ENCODE results near the gene TNNI3K.

TNNI3K gene

GRCh38 chr1:74286414-74286813 is 51.2 kb downstream of the TNNI3K start:
- H3K27ac ChIP-seq (ENCODE audit: low read length), result no peak overlapping the region
- no peak for DNase-seq (ENCODE audit: low read depth, low spot score)
- H3K9me3 ChIP-seq (ENCODE audit: control insufficient read depth, insufficient read depth, low read length), result no peaks in the 10 kb centered on the region
- H3K27me3 ChIP-seq (ENCODE audit: control insufficient read depth, insufficient read depth, low read length), result no peaks in the 10 kb centered on the region
- no peak overlapping the region for H3K4me3 ChIP-seq (ENCODE audit: low read length)
- H3K4me1 ChIP-seq (ENCODE audit: control insufficient read depth, insufficient read depth, low read length), result no peaks in the 10 kb centered on the region
- no CpG with 5 or more reads among the region's 2 CpGs for WGBS (ENCODE audit: insufficient coverage, insufficient read length)
- no peaks in the 10 kb centered on the region for H3K36me3 ChIP-seq (ENCODE audit: control insufficient read depth, insufficient read depth, low read length)

DNA sequence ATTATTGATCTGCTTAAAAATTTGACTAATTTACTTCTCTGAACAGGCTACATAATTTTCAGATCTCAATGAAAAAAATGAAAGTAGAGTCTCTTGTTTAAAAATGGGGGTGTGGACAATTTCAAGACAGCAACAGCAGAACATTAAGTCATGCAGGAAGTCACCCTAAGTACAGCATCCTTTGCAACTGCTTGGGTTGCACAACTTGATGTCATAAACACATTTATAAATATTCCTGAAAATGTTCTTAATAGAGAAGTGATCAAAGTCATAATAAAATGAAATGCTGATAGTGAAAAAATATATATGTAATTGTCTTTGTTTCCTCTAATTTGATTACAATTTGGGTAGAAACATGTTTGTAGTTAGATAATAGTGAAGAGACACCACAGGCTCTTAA is 79.3 kb downstream of the TNNI3K start:
- no peak for DNase-seq (ENCODE audit: low read depth, low spot score)
- H3K27ac ChIP-seq (ENCODE audit: low read length), result no peak overlapping the region
- H3K36me3 ChIP-seq (ENCODE audit: control insufficient read depth, insufficient read depth, low read length), result no peaks in the 10 kb centered on the region
- no peaks in the 10 kb centered on the region for H3K4me1 ChIP-seq (ENCODE audit: control insufficient read depth, insufficient read depth, low read length)
- H3K9me3 ChIP-seq (ENCODE audit: control insufficient read depth, insufficient read depth, low read length), result no peaks in the 10 kb centered on the region
- H3K4me3 ChIP-seq (ENCODE audit: low read length), result no peak overlapping the region
- no peaks in the 10 kb centered on the region for H3K27me3 ChIP-seq (ENCODE audit: control insufficient read depth, insufficient read depth, low read length)

DNA sequence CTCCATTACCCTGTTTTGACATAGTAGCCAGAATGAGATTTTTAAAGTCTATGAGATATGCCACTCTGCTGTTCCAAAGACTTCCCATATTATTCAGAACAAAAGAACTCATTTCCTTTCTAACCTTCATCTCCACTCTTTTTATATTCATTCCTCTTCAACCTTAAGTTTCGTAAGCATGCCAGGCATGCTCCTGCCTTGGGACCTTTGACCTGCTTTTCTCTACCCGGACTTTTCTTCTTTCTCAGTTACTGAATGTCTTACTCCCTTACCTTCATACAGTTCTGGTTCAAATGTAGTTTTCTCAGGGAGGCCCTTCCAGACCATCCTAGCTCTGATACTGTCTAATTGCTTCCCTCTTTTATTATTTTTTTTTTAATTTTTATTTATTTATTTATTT is 81.1 kb downstream of the TNNI3K start:
- no peak for DNase-seq (ENCODE audit: low read depth, low spot score)
- Histone ChIP-seq H3K9me3 (ENCODE audit: control insufficient read depth, insufficient read depth, low read length) (no peaks in the 10 kb centered on the region), H3K36me3 (ENCODE audit: control insufficient read depth, insufficient read depth, low read length) (no peaks in the 10 kb centered on the region), H3K27me3 (ENCODE audit: control insufficient read depth, insufficient read depth, low read length) (no peaks in the 10 kb centered on the region), H3K4me3 (ENCODE audit: low read length) (no peak overlapping the region), H3K4me1 (ENCODE audit: control insufficient read depth, insufficient read depth, low read length) (no peaks in the 10 kb centered on the region), H3K27ac (ENCODE audit: low read length) (no peak overlapping the region)
- 100% methylated on average over 1 of the region's 2 CpGs for WGBS (ENCODE audit: insufficient coverage, insufficient read length)

DNA sequence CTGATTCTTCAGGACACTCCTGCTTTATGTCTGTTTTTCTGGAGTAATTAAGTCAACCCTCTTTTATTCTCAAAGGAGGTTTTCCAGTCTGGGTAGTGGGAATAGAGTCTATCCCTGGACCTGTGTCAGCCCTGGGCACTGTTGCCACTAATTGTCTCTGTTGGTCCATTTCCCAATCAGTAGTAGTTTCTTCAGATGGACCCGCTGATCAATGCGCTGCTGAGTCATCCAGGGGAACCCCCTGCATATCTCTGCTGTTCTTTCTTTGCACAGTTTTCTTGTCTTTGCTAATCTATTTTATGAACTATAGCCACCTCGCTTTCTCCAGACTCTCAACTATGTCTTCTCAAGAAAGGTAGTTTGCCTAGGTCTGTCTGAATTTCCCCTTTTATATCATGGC is 82.5 kb downstream of the TNNI3K start:
- H3K27ac ChIP-seq (ENCODE audit: low read length), result no peak overlapping the region
- no CpG with 5 or more reads among the region's 3 CpGs for WGBS (ENCODE audit: insufficient coverage, insufficient read length)
- H3K9me3 ChIP-seq (ENCODE audit: control insufficient read depth, insufficient read depth, low read length), result no peaks in the 10 kb centered on the region
- H3K4me3 ChIP-seq (ENCODE audit: low read length), result no peak overlapping the region
- no peaks in the 10 kb centered on the region for H3K36me3 ChIP-seq (ENCODE audit: control insufficient read depth, insufficient read depth, low read length)
- H3K27me3 ChIP-seq (ENCODE audit: control insufficient read depth, insufficient read depth, low read length), result no peaks in the 10 kb centered on the region
- DNase-seq (ENCODE audit: low read depth, low spot score), result no peak
- H3K4me1 ChIP-seq (ENCODE audit: control insufficient read depth, insufficient read depth, low read length), result no peaks in the 10 kb centered on the region

DNA sequence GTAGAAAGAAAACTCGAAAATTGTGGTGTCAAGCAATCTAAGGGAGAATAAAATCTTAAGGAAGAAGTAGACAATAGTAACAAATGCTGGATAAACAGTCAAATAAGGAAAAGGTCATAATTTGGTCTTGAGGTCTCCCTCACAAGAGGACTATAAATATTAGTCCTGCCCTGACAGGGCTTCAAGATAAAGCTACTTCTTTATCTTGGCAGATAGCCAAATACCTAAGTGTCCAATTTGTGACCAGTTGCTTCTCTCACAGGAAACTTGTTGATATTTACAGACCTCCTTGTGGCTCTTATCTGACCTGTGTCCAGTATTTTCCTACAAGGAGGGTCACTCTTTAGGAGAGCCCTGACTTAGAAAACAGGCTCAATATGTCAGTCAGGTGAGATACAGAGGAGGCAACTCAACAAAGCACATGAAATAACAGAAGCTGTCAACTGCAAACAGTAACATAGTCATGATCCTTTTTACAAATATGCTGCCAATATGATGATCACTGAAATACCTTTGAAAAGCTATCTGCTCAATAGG is 88.8 kb downstream of the TNNI3K start:
- no peaks in the 10 kb centered on the region for H3K27me3 ChIP-seq (ENCODE audit: control insufficient read depth, insufficient read depth, low read length)
- no peak overlapping the region for H3K27ac ChIP-seq (ENCODE audit: low read length)
- no CpG with 5 or more reads among the region's 1 CpG for WGBS (ENCODE audit: insufficient coverage, insufficient read length)
- H3K4me3 ChIP-seq (ENCODE audit: low read length), result no peak overlapping the region
- no peaks in the 10 kb centered on the region for H3K36me3 ChIP-seq (ENCODE audit: control insufficient read depth, insufficient read depth, low read length)
- no peaks in the 10 kb centered on the region; the same call in 1 of the 2 replicates for H3K9me3 ChIP-seq (ENCODE audit: control insufficient read depth, insufficient read depth, low read length)
- no peak for DNase-seq (ENCODE audit: low read depth, low spot score)
- H3K4me1 ChIP-seq (ENCODE audit: control insufficient read depth, insufficient read depth, low read length), result no peaks in the 10 kb centered on the region

DNA sequence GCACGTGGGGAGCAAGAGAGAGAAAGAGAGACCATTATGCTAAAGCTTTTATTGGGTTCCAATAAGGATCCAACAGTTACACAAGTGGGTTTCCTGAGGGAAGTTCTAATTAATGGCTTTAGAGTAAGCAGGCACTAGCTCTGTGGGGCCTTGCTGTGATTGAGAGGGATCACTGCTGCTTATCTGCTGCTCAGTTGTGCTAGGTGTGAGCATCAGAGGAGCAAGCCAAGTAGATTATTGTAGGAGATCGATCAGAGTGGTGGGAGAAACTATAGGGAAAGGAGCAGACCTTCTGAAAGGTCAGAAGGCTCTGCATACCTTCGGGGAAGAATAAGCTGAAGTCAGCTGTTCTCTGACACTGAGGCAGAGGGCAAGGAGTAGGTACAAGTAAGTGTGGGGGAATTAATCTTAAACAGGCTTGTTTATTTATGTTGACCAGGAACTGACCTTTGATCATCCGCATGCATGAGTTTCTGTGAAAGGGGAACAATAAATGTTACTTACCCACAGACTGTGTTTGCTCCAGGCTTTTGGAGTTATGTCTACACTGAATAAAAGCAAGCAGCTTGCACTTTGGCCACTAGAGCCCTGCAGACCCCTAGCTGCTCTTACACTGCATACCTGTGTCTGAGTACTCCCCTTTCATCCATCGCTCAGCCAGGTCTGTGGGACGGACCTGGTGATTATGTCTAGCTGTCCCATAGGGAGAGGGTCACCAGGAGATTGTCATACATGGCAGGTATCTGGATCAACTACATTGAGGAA is 89.7 kb downstream of the TNNI3K start:
- Histone ChIP-seq H3K27me3 (ENCODE audit: control insufficient read depth, insufficient read depth, low read length) (no peaks in the 10 kb centered on the region), H3K4me1 (ENCODE audit: control insufficient read depth, insufficient read depth, low read length) (no peaks in the 10 kb centered on the region), H3K27ac (ENCODE audit: low read length) (no peak overlapping the region), H3K4me3 (ENCODE audit: low read length) (no peak overlapping the region), H3K36me3 (ENCODE audit: control insufficient read depth, insufficient read depth, low read length) (no peaks in the 10 kb centered on the region), H3K9me3 (ENCODE audit: control insufficient read depth, insufficient read depth, low read length) (no peaks in the 10 kb centered on the region; the same call in 1 of the 2 replicates)
- no CpG with 5 or more reads among the region's 6 CpGs for WGBS (ENCODE audit: insufficient coverage, insufficient read length)
- DNase-seq (ENCODE audit: low read depth, low spot score), result no peak

DNA sequence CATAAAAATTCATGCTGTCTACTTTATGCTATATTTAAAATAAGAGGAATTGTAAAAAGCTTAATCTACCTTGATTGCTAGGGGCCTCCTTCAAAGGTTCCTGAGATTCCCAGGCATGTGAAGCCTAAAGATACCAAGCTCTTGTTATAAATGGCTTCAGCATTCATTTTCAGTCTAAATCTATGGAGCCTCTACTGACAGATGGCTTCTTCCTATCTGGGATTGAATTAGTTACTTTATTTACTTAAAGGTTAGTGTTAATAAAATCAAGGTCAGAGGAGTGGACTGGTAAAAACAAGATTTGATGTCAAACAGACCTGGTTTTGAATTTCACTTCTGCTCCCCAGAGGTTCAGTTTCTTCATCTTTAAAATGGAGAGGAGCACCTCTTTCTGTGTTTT is 93.7 kb downstream of the TNNI3K start:
- Histone ChIP-seq H3K27me3 (ENCODE audit: control insufficient read depth, insufficient read depth, low read length) (no peaks in the 10 kb centered on the region), H3K9me3 (ENCODE audit: control insufficient read depth, insufficient read depth, low read length) (no peaks in the 10 kb centered on the region; the same call in 1 of the 2 replicates), H3K27ac (ENCODE audit: low read length) (no peak overlapping the region), H3K4me1 (ENCODE audit: control insufficient read depth, insufficient read depth, low read length) (no peaks in the 10 kb centered on the region), H3K36me3 (ENCODE audit: control insufficient read depth, insufficient read depth, low read length) (no peaks in the 10 kb centered on the region), H3K4me3 (ENCODE audit: low read length) (no peak overlapping the region)
- no peak for DNase-seq (ENCODE audit: low read depth, low spot score)

GRCh38 chr1:74333244-74333643 is 98.1 kb downstream of the TNNI3K start:
- no peak overlapping the region for H3K4me3 ChIP-seq (ENCODE audit: low read length)
- H3K9me3 ChIP-seq (ENCODE audit: control insufficient read depth, insufficient read depth, low read length), result no peaks in the 10 kb centered on the region
- no peak overlapping the region for H3K27ac ChIP-seq (ENCODE audit: low read length)
- no peaks in the 10 kb centered on the region for H3K27me3 ChIP-seq (ENCODE audit: control insufficient read depth, insufficient read depth, low read length)
- WGBS (ENCODE audit: insufficient coverage, insufficient read length), result no CpG with 5 or more reads among the region's 2 CpGs
- no peaks in the 10 kb centered on the region for H3K4me1 ChIP-seq (ENCODE audit: control insufficient read depth, insufficient read depth, low read length)
- DNase-seq (ENCODE audit: low read depth, low spot score), result no peak
- no peaks in the 10 kb centered on the region for H3K36me3 ChIP-seq (ENCODE audit: control insufficient read depth, insufficient read depth, low read length)

DNA sequence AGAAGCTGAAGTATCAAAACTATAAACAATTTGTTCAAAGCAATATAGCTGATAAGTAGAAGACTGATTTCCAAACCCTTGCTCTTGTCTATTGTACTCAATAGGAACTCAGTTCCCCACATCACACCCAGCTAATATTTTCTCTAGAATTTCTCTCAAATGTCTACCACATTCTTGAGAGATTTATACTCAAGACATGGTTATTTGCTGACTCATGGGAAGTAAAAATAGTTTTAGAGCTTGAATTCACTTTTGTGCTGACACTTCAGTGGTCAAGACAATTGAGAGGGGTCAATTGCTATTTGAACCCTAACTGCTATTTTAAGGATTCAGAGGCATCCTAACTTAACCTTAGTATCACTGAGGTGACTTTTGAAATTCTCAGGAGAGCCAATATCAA is 99.0 kb downstream of the TNNI3K start:
- Histone ChIP-seq H3K4me3 (ENCODE audit: low read length) (no peak overlapping the region), H3K36me3 (ENCODE audit: control insufficient read depth, insufficient read depth, low read length) (no peaks in the 10 kb centered on the region), H3K9me3 (ENCODE audit: control insufficient read depth, insufficient read depth, low read length) (no peaks in the 10 kb centered on the region), H3K27ac (ENCODE audit: low read length) (no peak overlapping the region), H3K4me1 (ENCODE audit: control insufficient read depth, insufficient read depth, low read length) (no peaks in the 10 kb centered on the region), H3K27me3 (ENCODE audit: control insufficient read depth, insufficient read depth, low read length) (no peaks in the 10 kb centered on the region)
- no peak for DNase-seq (ENCODE audit: low read depth, low spot score)

- WGBS (ENCODE audit: insufficient coverage, insufficient read length), result no CpG with 5 or more reads among the region's 2 CpGs
- no peak for DNase-seq (ENCODE audit: low read depth, low spot score)
- H3K4me1 ChIP-seq (ENCODE audit: control insufficient read depth, insufficient read depth, low read length), result no peaks in the 10 kb centered on the region
- H3K36me3 ChIP-seq (ENCODE audit: control insufficient read depth, insufficient read depth, low read length), result no peaks in the 10 kb centered on the region
- H3K4me3 ChIP-seq (ENCODE audit: low read length), result no peak overlapping the region
- H3K27me3 ChIP-seq (ENCODE audit: control insufficient read depth, insufficient read depth, low read length), result no peaks in the 10 kb centered on the region
- H3K27ac ChIP-seq (ENCODE audit: low read length), result no peak overlapping the region
- H3K9me3 ChIP-seq (ENCODE audit: control insufficient read depth, insufficient read depth, low read length), result no peaks in the 10 kb centered on the region
Measured at GRCh38 chr1:74340656-74341055, 105.5 kb downstream of the TNNI3K start.

DNA sequence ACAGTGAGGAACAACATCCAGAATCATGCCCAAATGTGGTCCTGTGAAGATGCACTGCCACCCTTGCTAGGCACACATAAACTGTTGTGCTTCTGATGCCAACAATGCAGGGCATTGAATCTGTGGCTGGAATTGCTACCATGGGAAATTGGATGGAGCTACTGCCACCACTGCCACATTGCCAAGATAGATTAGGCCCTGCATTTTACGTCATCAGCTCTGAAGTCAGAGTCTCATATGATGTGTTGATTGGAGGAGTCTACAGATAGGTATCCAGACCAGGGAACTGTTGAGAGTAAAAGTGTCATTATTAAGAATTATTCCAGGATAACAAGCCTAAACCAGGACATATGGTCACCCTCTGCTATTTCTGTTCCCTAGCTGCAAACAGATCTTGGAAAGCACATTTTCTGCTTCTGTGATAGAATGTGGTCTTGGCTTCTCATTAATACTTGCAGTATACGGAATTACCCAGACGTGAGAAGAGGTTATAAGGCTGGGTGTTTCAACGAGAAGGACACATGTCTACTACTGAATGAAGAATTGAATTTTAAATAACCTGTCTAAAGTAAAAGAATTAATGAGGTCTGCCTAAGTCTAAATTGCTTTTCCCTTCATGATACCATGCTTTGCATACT is 106.6 kb downstream of the TNNI3K start:
- no peaks in the 10 kb centered on the region for H3K9me3 ChIP-seq (ENCODE audit: control insufficient read depth, insufficient read depth, low read length)
- no peak for DNase-seq (ENCODE audit: low read depth, low spot score)
- no peaks in the 10 kb centered on the region for H3K4me1 ChIP-seq (ENCODE audit: control insufficient read depth, insufficient read depth, low read length)
- H3K36me3 ChIP-seq (ENCODE audit: control insufficient read depth, insufficient read depth, low read length), result no peaks in the 10 kb centered on the region
- H3K27ac ChIP-seq (ENCODE audit: low read length), result no peak overlapping the region
- no CpG with 5 or more reads among the region's 4 CpGs for WGBS (ENCODE audit: insufficient coverage, insufficient read length)
- H3K27me3 ChIP-seq (ENCODE audit: control insufficient read depth, insufficient read depth, low read length), result no peaks in the 10 kb centered on the region
- no peak overlapping the region for H3K4me3 ChIP-seq (ENCODE audit: low read length)
